Endothelial cell of umbilical vein (primary cell): ENCODE measurements around the gene CNTNAP2. TPM values are rescaled to one million over a fixed set of nuclear protein-coding genes. Genes with fewer than 3 reads are reported as not detected.

ENCODE experiments used
- BruUV-seq: library from RNA; stranded (reverse); fragments of 400-500 nt; replicated peaks from 2 replicates; lab custom pipeline; 2021; lab: Mats Ljungman, UMichigan
- CTCF ChIA-PET: fragments of 300-600, 350-600 bp; sonication (Branson Sonifier 250); formaldehyde crosslinking; loops from one replicate; lab custom pipeline; 2021; ENCODE audit warnings: antibody characterized with exemption, inconsistent platforms; lab: Charles Lee
- POLR2A ChIA-PET: fragments of 300-600, 350-600 bp; sonication (Branson Sonifier 250); formaldehyde crosslinking; loops from one replicate; lab custom pipeline; 2021; ENCODE audit warnings: antibody characterized with exemption, inconsistent platforms; lab: Charles Lee
- DNase-seq: peaks from one replicate; pipeline ENCODE4 v3.0.0-alpha.2; 2011; ENCODE audit warnings: low read depth, low spot score
- FAIRE-seq: peaks from 2 replicates; lab custom pipeline; 2011; peaks lifted over from hg19 to GRCh38; lab: Jason Lieb, UNC
- H2AFZ ChIP-seq: 2 replicates; pipeline ENCODE4 v1.6.0; 2012; ENCODE audit warnings: low read depth, low read length, control low read depth, inconsistent platforms
- H3K27ac ChIP-seq: 2 replicates; pipeline ENCODE4 v1.5.1; 2011; ENCODE audit warnings: low read depth, mild to moderate bottlenecking, control low read depth, low read length, moderate library complexity; ENCODE audit not compliant: insufficient read depth
- H3K27me3 ChIP-seq, 2 experiments: 2 replicates each; pipeline versions ENCODE4 v1.6.0 to v1.6.1; 2011; ENCODE audit warnings: low read length in 2 of 2, mixed read lengths in 1 of 2; ENCODE audit not compliant: control insufficient read depth in 2 of 2, insufficient read depth in 2 of 2
- H3K36me3 ChIP-seq, 2 experiments: 2 replicates in 1 of 2; 3 replicates in 1 of 2; pipeline ENCODE4 v1.5.1; 2011; ENCODE audit warnings: low read length in 2 of 2, mild to moderate bottlenecking in 1 of 2, moderate library complexity in 1 of 2; ENCODE audit not compliant: control insufficient read depth in 2 of 2, insufficient read depth in 2 of 2; ENCODE audit errors: extremely low read depth in 1 of 2
- H3K4me1 ChIP-seq: 3 replicates; pipeline ENCODE4 v1.5.1; 2011; ENCODE audit warnings: mild to moderate bottlenecking, low read length; ENCODE audit not compliant: control insufficient read depth, insufficient read depth; ENCODE audit errors: extremely low read depth
- H3K4me2 ChIP-seq: 2 replicates; pipeline ENCODE4 v1.6.1; 2011; ENCODE audit warnings: low read length, control low read depth, mixed read lengths; ENCODE audit not compliant: insufficient read depth
- H3K4me3 ChIP-seq, 3 experiments: fragments of 200-600 bp in 1 of 3; sonication (generic), shearing (Covaris generic) in 1 of 3; replicated peaks in 1 of 3; 2 replicates each; pipeline ENCODE4 v1.5.1; 2011 to 2016; ENCODE audit warnings: control low read depth in 3 of 3, low read length in 3 of 3, mild to moderate bottlenecking in 2 of 3, inconsistent platforms in 1 of 3, low read depth in 1 of 3, moderate library complexity in 1 of 3; ENCODE audit not compliant: insufficient read depth in 1 of 3
- H3K79me2 ChIP-seq: 2 replicates; pipeline ENCODE4 v1.6.0; 2012; ENCODE audit warnings: low read length, inconsistent platforms; ENCODE audit not compliant: control insufficient read depth, insufficient read depth
- H3K9ac ChIP-seq: replicated peaks from 2 replicates; pipeline ENCODE3; 2011; ENCODE audit warnings: low read length, control low read depth; ENCODE audit not compliant: insufficient read depth; ENCODE audit errors: extremely low read depth
- H3K9me1 ChIP-seq: replicated peaks from 3 replicates; pipeline ENCODE4 v1.6.0; 2011; ENCODE audit warnings: mild to moderate bottlenecking, low read length; ENCODE audit not compliant: control insufficient read depth, insufficient read depth; ENCODE audit errors: extremely low read depth
- H3K9me3 ChIP-seq: replicated peaks from 2 replicates; pipeline ENCODE4 v1.5.1; 2012; ENCODE audit warnings: low read length, inconsistent platforms; ENCODE audit not compliant: control insufficient read depth, insufficient read depth
- H4K20me1 ChIP-seq: replicated peaks from 2 replicates; pipeline ENCODE3; 2011; ENCODE audit warnings: mild to moderate bottlenecking, low read length; ENCODE audit not compliant: control insufficient read depth, insufficient read depth; ENCODE audit errors: extremely low read depth
- CTCF ChIP-seq, 2 donors: IDR thresholded peaks; 1 replicate in 1 of 2; 2 replicates in 1 of 2; pipeline ENCODE4 v1.5.1; 2011; ENCODE audit warnings: low read length in 2 of 2, mild to moderate bottlenecking in 2 of 2, moderate library complexity in 2 of 2, control low read depth in 1 of 2, inconsistent platforms in 1 of 2, low read depth in 1 of 2; ENCODE audit not compliant: insufficient read depth in 1 of 2; ENCODE audit errors: extremely low read depth in 1 of 2
- EZH2 ChIP-seq: IDR thresholded peaks from 2 replicates; pipeline ENCODE4 v1.6.1; 2012; ENCODE audit warnings: borderline replicate concordance, low read depth, mild to moderate bottlenecking, moderate library complexity, low read length, inconsistent platforms; ENCODE audit not compliant: severe bottlenecking
- FOS ChIP-seq: IDR thresholded peaks from 2 replicates; pipeline ENCODE4 v1.6.1; 2011; ENCODE audit warnings: mild to moderate bottlenecking, low read length, moderate library complexity, borderline replicate concordance; ENCODE audit not compliant: insufficient read depth
- GATA2 ChIP-seq: IDR thresholded peaks from 2 replicates; pipeline ENCODE4 v1.7.0; 2011; ENCODE audit warnings: low read depth, mild to moderate bottlenecking, moderate library complexity, mixed read lengths, low read length; ENCODE audit not compliant: insufficient read length, insufficient read depth
- JUN ChIP-seq: IDR thresholded peaks from 2 replicates; pipeline ENCODE4 v1.6.1; 2011; ENCODE audit warnings: borderline replicate concordance, low read depth; ENCODE audit not compliant: insufficient read length, insufficient read depth
- MAX ChIP-seq: IDR thresholded peaks from 2 replicates; pipeline ENCODE4 v1.6.1; 2011; ENCODE audit not compliant: insufficient read depth, insufficient read length
- MYC ChIP-seq: IDR thresholded peaks from one replicate; pipeline ENCODE4 v1.6.1; 2011; ENCODE audit warnings: mild to moderate bottlenecking, low read depth, low read length
- POLR2A ChIP-seq: IDR thresholded peaks from 2 replicates; pipeline ENCODE4 v1.6.1; 2012; ENCODE audit warnings: low read depth, mild to moderate bottlenecking, control low read depth, low read length
- POLR2AphosphoS5 ChIP-seq: IDR thresholded peaks from 2 replicates; pipeline ENCODE4 v1.6.1; 2012; ENCODE audit warnings: low read depth, mild to moderate bottlenecking, control low read depth, low read length, moderate library complexity; ENCODE audit not compliant: insufficient read depth
- dilution Hi-C: fragments of 300-500 bp; cut with MboI; formaldehyde crosslinking; loops from one replicate; pipeline ENCODE4 v1.15.0; 2019; ENCODE audit warnings: low sequenced_read_pairs; ENCODE audit not compliant: extremely low pct_ligation_motif_present
- intact Hi-C: fragments of 100-400 bp; cut with micrococcal nuclease; formaldehyde crosslinking; loops from one replicate; pipeline ENCODE4 v1.10.0; 2022
- polyA plus RNA-seq, 4 experiments: library from polyadenylated mRNA; depleted of rRNA in 3 of 4; stranded (reverse) in 3 of 4; unstranded in 1 of 4; fragments of >200 nt; gene quantifications; 2 replicates each; pipeline versions ENCODE4 v1.2.1 to v1.2.3, GENCODE V29; 2011 to 2012; ENCODE audit warnings: missing spikeins in 1 of 4
- total RNA-seq: library from RNA; stranded (reverse); gene quantifications from 2 replicates; pipeline ENCODE4 v1.2.3, GENCODE V29; 2021

Gene CNTNAP2
- total and polyA plus RNA-seq, 2 donors (not counting 3 experiments of a cell fraction or from before 2014, with no cell fraction given): not detected

- ChIA-PET CTCF (no interaction called here), POLR2A (no interaction called here)
- dilution Hi-C loops (no loop called here), intact Hi-C loops (no loop called here)
- Histone ChIP-seq H3K4me2 (no peak overlapping the region), H3K4me3 (no peak overlapping the region), H3K27ac (no peak overlapping the region), H2AFZ (no peak overlapping the region), H4K20me1 (no peaks in the 10 kb centered on the region), H3K79me2 (no peaks in the 10 kb centered on the region), H3K27me3 (no peaks in the 10 kb centered on the region), H3K36me3 (no peaks in the 10 kb centered on the region), H3K4me1 (no peaks in the 10 kb centered on the region), H3K9me1 (no peaks in the 10 kb centered on the region), H3K9me3 (no peaks in the 10 kb centered on the region), H3K9ac (no peak overlapping the region)
- DNase-seq (no peak), FAIRE-seq (no peak)
- BruUV-seq: no TSS peak
- no peak for TF ChIP-seq JUN
- TF ChIP-seq POLR2A: no peak
- no peak for TF ChIP-seq FOS
- TF ChIP-seq GATA2: no peak
- TF ChIP-seq CTCF (IDR thresholded peaks at IDR 0.05; ENCODE audit: extremely low read depth in 1 of 2, insufficient read depth in 1 of 2, low read depth in 1 of 2, low read length in 2 of 2): no peak
- TF ChIP-seq POLR2AphosphoS5: no peak
- TF ChIP-seq MYC: no peak
- no peak for TF ChIP-seq EZH2
- no peak for TF ChIP-seq MAX
Measured at GRCh38 chr7:148277042-148277660, 2160.6 kb downstream of the CNTNAP2 start.
